Stimulated activated CD8-positive, alpha-beta memory T cell treated with anti-CD3 and anti-CD28 coated beads, Interleukin-15, amount 100 ng/mL, for 24 hours (primary cell): Measurements from ENCODE around the gene RAB3D.
"Not testable (repeated sequence)": the region's sequence is repeated elsewhere in the genome, so short reads cannot be mapped to it uniquely, and the experiment has no call there.

Source experiments
- DNase-seq: peaks from one replicate; pipeline ENCODE4 v3.0.0-alpha.2; 2020; ENCODE audit warnings: low read depth

The RAB3D gene, protein sequence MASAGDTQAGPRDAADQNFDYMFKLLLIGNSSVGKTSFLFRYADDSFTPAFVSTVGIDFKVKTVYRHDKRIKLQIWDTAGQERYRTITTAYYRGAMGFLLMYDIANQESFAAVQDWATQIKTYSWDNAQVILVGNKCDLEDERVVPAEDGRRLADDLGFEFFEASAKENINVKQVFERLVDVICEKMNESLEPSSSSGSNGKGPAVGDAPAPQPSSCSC

DNA sequence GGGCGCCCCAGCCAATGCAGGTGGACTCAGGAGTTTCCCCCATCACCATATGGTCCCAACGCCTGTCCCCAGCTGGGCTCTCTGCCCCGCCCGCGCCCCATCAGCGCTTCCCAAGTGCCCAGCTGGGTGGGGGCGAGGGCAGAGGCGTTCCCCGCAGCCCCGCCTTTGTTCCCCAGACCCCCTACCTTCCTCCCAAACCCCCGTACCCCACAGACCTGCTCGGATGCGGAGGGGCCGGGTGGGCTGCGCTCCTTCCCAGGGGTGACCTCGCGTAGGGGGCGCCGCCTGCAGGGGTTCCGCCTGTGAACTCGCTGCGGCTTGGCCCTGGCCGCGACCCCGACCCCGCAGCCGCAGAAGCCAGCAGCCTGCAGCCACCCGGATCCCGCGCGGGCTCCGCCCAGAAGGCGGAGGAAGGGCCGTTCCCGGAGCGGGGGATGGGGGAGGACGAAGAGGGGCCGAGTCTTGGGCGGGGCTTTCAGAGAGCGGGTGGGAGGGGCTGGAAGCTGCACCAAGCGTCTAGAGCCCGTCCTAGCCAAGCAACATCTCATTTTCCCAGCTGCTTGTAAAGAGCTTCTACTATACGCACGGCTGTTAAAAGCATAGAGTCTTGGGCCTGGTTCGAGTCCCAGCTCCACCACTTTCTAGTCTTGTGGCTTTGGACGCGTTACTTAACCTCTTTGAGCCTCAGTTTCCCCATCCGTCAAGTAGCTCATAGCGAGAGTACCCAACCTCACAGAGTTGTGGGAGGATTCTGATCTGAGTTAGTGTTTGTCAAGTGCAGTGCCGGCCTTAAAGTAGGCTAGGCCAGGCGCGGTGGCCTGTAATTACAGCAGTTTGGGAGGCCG is at the start of gene RAB3D:
RAB3D (minus strand) TSS at position 404 of the 845 bp plus-strand sequence. CDS start 2,258 bp downstream, outside the sequence.
- DNase-seq = peak; percentile 51

- no peak for DNase-seq
Observed at GRCh38 chr19:11387162-11388034, 47.9 kb upstream of the RAB3D start.

DNA sequence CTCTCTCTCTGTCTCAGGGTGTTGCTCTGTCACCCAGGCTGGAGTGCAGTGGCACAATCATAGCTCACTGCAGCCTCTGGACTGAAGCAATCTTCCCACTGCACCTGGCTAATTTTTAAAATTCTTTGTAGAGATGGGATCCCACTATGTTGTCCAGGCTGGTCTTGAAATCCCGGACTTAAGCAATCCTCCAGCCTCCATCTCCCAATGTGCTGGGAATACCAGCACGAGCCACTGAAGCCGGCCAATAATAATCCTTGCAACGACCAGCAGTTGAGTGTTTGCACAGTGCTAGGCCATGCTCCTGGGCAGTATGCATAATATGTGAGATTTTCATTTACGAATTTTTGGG is 45.3 kb upstream of the RAB3D start:
- no peak for DNase-seq

- no peak for DNase-seq
Observed at GRCh38 chr19:11383706-11384048, 44.2 kb upstream of the RAB3D start.

GRCh38 chr19:11382898-11383705 is 43.6 kb upstream of the RAB3D start:
- no peak for DNase-seq

DNA sequence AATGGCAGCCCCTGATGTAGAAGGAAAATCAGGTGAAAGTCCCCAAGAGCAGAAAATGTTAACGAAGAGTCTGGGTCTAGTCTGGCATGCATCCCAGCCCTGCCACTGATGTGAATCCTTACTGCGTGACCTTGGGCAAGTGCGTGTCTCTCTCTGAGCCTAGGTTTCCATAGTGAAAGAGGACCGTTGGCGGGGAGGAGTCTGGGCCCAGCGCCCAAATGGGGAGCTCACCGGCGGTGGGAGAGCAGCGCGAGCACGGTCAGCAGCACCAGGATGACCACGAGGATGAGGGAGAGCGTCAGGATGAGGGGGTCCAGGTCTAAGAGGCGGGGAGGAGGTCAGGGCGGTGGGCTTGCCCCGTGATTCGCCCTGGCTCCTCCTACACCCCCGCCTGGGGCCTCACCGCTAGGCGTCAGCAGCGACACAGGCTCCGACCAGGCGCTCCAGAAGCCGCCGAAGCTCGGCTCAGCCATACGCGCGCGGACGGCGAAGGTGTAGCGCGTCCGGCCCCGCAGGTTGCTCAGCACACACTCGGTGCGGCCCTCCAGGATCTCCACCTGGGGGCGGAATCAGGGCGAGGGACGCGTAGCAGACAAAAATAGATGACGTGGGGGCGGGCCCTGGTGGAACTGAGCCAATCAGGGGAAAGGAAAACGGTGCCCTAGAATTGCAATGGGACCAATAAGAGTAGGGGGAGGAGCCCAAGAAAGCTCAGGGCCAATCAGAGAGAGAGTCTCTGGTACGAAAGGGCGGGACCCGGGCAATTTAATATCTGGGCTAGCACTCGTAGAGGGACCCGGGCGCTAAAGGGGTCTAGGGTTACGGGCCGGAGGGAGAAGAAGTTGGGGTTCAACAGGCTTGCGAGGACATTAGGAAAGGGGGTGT is 41.4 kb upstream of the RAB3D start:
- DNase-seq = peak; percentile 64

DNA sequence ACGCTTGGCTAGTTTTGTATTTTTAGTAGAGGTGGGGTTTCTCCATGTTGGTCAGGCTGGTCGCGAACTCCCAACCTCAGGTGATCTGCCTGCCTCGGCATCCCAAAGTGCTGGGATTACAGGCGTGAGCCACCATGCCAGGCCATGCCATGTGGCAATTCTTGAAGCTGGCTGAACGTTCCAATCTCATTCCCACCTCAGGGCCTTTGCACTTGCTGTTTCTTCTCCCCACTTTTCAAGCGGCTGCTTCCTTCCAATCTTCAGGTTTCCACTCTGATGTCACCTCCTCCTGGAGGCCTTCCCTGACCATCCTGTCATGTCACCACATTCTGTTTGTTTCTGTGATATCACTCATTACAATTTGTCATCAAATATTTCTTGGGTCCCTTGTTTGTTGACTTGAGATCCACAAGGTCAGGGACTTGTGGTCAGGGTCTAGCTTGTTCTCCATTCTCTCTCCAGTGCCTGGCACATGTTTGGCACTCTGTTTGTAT is 40.4 kb upstream of the RAB3D start:
- DNase-seq = no peak

GRCh38 chr19:11379269-11379845 is 39.9 kb upstream of the RAB3D start:
- DNase-seq = not testable (repeated sequence)

DNA sequence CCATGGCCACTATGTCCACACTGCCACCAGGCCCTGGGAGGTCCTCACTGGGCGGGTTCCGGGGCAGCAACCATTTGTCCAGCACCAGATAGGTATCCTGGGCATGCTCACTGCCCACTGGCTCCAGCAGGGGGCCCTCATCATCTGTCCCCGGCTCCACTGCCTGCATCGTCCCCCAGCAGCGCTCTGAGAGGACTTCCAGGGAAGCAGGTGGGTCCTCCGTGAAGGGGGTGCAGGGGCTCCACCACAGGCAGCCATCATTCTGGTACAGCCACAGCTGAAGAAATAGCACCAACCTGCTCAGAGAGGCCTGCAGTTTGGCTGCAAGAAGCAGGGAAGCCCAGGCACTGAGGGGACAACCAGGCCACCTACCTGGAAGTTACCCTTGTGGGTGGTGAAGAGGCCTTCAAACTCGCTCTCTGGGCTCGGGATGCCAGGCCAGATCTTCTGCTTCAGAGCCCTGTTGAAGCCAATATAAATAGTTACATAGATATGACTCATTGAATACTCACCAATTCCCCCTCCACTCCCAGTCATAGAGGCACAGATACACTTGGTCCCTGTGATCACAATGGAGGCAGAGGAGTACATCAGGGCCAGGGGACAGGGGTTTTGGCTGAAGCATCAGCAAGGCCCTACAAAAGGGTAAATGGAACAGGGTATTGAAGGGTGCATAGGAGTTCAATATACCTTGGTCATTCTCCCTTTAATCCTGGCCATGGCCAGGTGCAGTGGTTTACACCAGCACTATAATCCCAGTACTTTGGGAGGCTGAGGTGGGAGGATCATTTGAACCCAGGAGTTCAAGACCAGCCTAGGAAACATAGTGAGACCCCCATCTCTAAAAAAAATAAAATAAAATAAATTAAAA is 39.1 kb upstream of the RAB3D start:
- DNase-seq = no peak

DNA sequence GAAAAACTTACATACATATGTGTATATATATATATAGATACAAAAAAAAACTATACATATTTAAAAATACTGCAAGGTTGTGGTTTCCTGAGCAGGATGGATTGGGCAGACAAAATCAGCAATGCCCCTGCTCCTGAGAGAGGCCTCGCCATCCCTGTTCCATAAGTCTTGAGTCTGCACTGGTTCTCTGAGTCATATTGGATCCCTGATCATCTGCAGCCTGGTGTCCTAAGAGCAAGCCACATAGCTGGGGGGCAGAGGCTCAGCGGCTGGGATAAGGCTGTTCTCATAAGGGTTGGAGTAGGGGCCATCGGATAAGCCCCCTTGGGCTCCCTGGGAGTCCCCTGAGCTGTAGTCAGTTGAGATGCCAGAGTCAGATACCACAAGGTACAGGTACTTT is 38.3 kb upstream of the RAB3D start:
- no peak for DNase-seq

DNA sequence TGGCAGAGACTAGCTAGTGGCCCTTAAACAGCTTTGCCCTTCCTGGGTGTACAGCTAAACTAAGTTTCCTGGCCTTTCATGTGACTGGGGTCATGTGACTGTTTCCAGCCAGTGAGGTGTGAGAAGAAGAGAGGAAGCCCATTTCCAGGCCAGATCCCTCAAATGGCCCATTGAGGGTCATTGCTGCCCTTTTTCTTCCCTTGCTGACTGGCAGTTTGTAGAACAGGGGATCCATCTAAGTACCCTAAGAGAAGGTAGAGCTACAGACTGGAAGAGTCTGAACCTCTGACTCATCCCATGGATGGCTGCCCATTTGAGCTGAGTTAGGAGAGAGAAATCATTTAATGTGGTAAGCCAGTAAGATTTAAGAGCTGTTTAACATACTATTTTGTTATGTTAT is 37.8 kb upstream of the RAB3D start:
- DNase-seq = no peak

GRCh38 chr19:11375143-11375948 is 35.9 kb upstream of the RAB3D start:
- DNase-seq = no peak

DNA sequence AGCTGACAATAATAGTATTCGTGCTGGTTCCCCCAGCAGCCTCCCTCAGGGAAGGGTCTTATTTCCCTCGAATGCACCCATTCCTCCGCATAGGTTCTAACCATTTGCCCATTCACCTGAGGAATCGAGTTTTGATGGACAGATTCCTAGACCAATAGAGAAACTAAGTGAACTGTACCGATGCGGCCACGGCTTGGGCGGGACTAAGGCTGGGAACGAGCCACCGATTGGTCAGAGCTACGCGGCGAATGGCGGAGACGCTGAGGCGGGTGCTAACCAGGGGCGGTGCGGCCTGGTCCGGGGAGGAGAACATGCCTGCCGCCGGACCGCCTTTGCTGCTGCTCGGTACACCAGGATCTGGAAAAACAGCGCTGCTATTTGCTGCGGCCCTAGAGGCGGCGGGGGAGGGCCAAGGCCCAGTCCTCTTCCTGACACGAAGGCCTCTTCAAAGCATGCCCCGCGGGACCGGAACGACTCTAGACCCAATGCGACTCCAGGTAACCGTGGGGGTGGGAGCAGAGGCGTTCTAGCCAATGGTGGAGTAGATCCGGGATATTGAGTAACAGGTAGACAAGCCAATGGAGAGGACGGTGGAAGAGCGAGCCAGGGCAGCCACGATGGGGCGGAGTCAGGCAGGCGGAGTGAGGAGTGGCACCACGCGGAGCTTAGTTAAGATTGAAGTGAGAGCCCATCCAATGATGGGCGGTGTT is 35.1 kb upstream of the RAB3D start, which contains the start of gene SWSAP1:
SWSAP1 (plus strand) TSS at position 234 of the 710 bp plus-strand sequence; CDS start at position 249, 15 bp downstream.
- peak; percentile 84 for DNase-seq

DNA sequence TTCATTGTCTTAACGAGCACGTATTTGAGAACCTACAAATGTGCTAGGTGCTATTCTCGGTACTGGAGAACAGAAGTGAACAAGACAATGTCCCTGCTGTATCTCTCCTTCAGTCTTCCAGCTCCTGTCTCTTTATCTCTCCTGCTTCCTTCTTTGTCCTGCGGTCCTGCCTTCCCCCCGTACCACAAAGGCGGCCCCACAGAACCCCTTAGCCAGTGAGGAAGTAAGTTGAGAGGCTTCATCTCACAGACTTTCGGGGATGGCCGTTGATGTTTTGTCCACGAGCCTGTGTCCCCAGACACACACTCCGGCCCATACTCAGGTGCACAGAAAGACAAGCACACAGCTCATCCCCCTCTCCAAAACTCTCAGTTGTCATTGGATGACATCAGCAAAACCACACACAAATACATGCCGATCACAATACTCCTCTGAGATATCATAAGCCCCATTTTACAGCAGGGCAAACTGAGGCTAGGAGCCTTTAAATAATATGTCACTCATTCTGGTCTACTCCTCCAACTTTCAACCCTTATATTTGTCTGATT is 34.5 kb upstream of the RAB3D start:
- no peak for DNase-seq

DNA sequence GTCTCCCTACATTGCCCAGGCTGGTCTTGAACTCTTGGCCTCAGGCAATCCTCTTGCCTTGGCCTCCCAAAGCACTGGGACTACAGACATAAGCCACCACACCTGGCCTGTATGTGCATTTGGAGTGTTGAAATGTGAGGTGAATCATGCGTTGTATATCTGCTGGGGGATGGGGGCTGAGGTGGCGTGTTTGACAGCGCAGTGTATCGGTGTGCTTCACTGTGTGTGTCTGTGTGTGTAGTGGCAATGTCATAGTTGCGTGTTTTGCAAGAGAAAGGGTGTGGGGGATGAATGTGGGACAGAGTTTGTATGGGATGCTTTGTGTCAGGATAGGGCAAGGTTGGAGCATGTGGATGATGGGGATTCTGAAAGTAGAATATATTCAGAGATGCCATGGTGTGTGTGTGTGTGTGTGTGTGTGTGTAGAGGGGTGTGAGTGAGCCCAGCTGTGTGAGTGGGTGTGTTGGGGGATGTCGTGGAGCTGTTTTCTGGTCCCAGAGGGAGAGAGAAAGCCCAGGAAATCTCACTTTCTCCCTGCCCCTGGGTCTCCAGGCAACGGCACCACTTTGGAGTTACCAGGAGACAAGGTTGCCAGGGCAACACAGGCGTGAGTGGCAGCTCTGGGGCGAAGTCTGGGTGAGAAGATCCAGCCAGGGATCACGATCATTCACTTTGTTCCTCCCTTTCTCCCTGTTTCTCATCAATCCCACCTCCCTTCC is 33.9 kb upstream of the RAB3D start:
- no peak for DNase-seq

DNA sequence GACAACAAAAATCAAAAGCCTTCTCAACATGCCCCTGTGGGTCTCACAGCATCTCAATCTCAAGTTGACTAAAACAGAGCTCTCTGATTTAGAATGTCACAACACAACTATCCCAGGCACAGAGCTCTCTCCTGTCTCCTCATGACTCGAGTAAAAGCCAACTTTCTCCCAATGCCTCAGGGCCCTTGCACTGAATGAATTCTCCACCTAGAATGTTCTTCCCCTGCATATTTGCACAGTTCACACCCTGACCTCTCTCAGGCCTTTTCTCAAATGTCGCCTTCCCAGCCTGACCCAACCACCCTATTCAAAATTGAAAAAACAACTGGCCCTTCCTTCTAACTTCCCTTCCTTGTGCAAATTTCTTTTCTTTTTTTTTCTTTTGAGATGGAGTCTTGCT is 31.3 kb upstream of the RAB3D start:
- no peak for DNase-seq

DNA sequence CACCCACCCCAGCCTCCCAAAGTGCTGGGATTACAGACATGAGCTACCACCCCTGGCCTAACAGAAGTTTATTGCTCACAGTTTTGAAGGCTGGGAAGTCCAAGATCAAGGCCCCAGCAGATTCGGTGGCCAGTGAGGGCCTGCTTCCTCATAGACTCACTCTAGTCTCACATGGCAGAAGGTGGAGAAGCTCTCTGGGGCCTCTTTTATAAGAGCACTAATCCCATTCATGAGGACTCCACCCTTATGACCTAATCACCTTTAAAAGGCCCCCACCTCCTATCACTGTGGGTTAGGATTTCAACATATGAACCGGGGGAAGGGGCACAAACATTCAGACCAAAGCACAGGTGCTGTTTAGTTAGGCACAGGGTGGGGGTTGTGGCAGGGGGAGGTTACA is 28.1 kb upstream of the RAB3D start:
- DNase-seq = no peak
